HepG2 (cell line): Measurements from ENCODE around the gene TMEM62. TPM values are rescaled to one million over a fixed set of nuclear protein-coding genes. Genes with fewer than 3 reads are reported as not detected.

ENCODE experiments used
- ATF7-NPFF ChIP-seq: sonication (generic); formaldehyde crosslinking; IDR thresholded peaks from 2 replicates; pipeline ENCODE4 v1.8.1; 2023; ENCODE audit warnings: mild to moderate bottlenecking, low read depth, missing genetic modification reagents, moderate library complexity
- CEBPB ChIP-seq: IDR thresholded peaks from 2 replicates; pipeline ENCODE4 v1.6.1; 2011; ENCODE audit warnings: low read depth, low read length, improper control_type of control experiment, borderline replicate concordance
- FLYWCH1 ChIP-seq: sonication (generic); formaldehyde crosslinking; IDR thresholded peaks from 2 replicates; pipeline ENCODE4 v1.8.1; 2023; ENCODE audit warnings: mild to moderate bottlenecking, missing genetic modification reagents
- KDM2A ChIP-seq: sonication (generic); formaldehyde crosslinking; IDR thresholded peaks from 2 replicates; pipeline ENCODE4 v1.4.0; 2020; ENCODE audit warnings: low read depth, missing genetic modification reagents, borderline replicate concordance
- PRDM10 ChIP-seq: sonication (generic); formaldehyde crosslinking; IDR thresholded peaks from 2 replicates; pipeline ENCODE4 v1.4.0; 2020; ENCODE audit warnings: low read depth, missing genetic modification reagents
- RFX3 ChIP-seq: IDR thresholded peaks from 2 replicates; pipeline ENCODE4 v1.6.1; 2016; ENCODE audit warnings: missing biosample characterization, missing genetic modification reagents
- TAF15 ChIP-seq: fragments of 200-400 bp; formaldehyde crosslinking; IDR thresholded peaks from one replicate; pipeline ENCODE4 v1.6.1; 2018; ENCODE audit warnings: mild to moderate bottlenecking, low read depth, low read length; ENCODE audit not compliant: poor library complexity, severe bottlenecking
- TCF12 ChIP-seq, 2 experiments: fragments of 450-650 bp in 1 of 2; sonication (generic) in 1 of 2; formaldehyde crosslinking in 1 of 2; IDR thresholded peaks; 2 replicates each; pipeline versions ENCODE4 v1.6.1 to v1.8.0; 2017 to 2022; ENCODE audit warnings: antibody characterized with exemption in 1 of 2, mild to moderate bottlenecking in 1 of 2, missing genetic modification reagents in 1 of 2, moderate library complexity in 1 of 2
- ZBTB25 ChIP-seq: IDR thresholded peaks from 2 replicates; pipeline ENCODE4 v1.6.1; 2018; ENCODE audit warnings: missing genetic modification reagents
- polyA plus RNA-seq, 8 experiments: library from polyadenylated mRNA; depleted of rRNA in 3 of 8; stranded (reverse) in 7 of 8; unstranded in 1 of 8; fragments of >200 nt; fragmentation: Illumina TruSeq in 4 of 8; extraction: Trizol in 4 of 8; gene quantifications; 2 replicates each; pipeline versions ENCODE4 v1.2.1 to v1.2.3, GENCODE V29; 2011 to 2016; ENCODE audit warnings: low read depth in 4 of 8, missing spikeins in 1 of 8, mixed read lengths in 1 of 8; ENCODE audit not compliant: insufficient read depth in 1 of 8
- total RNA-seq, 5 experiments: library from RNA; depleted of rRNA; stranded (reverse); fragments of >200 nt; fragmentation: Illumina TruSeq; extraction: Trizol; gene quantifications; 2 replicates each; pipeline ENCODE4 v1.2.3, GENCODE V29; 2016; ENCODE audit warnings: low read depth in 1 of 5
- TF ChIP-seq, protein P1 (sequence below), 2 experiments: sonication (generic) in 1 of 2; formaldehyde crosslinking in 1 of 2; IDR thresholded peaks; 2 replicates each; pipeline versions ENCODE4 v1.6.1 to v1.9.0; 2014 to 2022; ENCODE audit warnings: antibody characterized with exemption in 1 of 2, borderline replicate concordance in 1 of 2, inconsistent platforms in 1 of 2, low read depth in 1 of 2, missing genetic modification reagents in 1 of 2
- TF ChIP-seq, protein P2 (sequence below): sonication (generic); formaldehyde crosslinking; IDR thresholded peaks from 2 replicates; pipeline ENCODE4 v1.5.0; 2020; ENCODE audit warnings: mild to moderate bottlenecking, missing genetic modification reagents, borderline replicate concordance

TMEM62 gene
- total and polyA plus RNA-seq, 2 of the 13 experiments (the other 11 are each of a cell fraction or from before 2014, with no cell fraction given): 14.2 to 20.9 TPM

DNA sequence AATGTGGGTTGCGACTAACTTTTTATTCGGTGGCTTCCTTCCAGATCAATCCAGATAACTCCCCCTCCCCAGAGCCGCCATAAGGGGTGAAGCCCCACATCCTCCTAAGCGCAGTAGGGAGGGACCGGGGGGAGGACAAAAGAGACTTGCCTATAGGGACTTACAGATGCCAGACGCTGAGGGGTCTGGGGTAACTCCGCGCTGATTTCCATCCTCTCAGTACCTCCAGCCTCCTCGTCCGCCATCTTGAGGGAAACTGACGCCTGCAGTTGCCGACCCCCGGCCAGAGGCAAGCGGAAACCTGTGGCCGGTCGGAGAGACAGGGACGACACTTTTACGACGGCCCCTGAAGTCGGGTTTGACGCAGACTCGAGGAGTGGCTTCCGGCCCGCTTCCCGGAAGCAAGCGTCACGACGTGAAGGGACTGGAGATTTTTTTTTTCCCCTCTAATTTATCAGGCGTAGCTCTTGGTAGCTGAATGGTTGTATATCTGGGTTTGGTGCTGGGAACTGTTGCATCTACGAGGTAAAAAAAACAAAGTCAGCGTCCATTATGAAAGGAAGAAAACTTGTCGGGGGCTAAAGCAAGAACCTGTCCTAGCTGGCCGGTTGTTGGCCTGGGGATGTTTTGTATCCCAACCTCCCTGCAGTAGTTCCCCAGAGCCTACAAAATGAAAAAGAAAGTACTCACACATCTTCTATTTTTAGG is 27.5 kb upstream of the TMEM62 start, which contains the start of gene UBR1 (continued):
- TF ChIP-seq, protein P1, sequence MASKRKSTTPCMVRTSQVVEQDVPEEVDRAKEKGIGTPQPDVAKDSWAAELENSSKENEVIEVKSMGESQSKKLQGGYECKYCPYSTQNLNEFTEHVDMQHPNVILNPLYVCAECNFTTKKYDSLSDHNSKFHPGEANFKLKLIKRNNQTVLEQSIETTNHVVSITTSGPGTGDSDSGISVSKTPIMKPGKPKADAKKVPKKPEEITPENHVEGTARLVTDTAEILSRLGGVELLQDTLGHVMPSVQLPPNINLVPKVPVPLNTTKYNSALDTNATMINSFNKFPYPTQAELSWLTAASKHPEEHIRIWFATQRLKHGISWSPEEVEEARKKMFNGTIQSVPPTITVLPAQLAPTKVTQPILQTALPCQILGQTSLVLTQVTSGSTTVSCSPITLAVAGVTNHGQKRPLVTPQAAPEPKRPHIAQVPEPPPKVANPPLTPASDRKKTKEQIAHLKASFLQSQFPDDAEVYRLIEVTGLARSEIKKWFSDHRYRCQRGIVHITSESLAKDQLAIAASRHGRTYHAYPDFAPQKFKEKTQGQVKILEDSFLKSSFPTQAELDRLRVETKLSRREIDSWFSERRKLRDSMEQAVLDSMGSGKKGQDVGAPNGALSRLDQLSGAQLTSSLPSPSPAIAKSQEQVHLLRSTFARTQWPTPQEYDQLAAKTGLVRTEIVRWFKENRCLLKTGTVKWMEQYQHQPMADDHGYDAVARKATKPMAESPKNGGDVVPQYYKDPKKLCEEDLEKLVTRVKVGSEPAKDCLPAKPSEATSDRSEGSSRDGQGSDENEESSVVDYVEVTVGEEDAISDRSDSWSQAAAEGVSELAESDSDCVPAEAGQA (IDR thresholded peaks at IDR 0.05; ENCODE audit: low read depth): peak; percentile 70; the same call in 1 of the 2 replicates
- TF ChIP-seq, protein P1 (CRISPR knock-in tag; IDR thresholded peaks at IDR 0.05; ENCODE audit: borderline replicate concordance): no peak
- TF ChIP-seq, protein P2, sequence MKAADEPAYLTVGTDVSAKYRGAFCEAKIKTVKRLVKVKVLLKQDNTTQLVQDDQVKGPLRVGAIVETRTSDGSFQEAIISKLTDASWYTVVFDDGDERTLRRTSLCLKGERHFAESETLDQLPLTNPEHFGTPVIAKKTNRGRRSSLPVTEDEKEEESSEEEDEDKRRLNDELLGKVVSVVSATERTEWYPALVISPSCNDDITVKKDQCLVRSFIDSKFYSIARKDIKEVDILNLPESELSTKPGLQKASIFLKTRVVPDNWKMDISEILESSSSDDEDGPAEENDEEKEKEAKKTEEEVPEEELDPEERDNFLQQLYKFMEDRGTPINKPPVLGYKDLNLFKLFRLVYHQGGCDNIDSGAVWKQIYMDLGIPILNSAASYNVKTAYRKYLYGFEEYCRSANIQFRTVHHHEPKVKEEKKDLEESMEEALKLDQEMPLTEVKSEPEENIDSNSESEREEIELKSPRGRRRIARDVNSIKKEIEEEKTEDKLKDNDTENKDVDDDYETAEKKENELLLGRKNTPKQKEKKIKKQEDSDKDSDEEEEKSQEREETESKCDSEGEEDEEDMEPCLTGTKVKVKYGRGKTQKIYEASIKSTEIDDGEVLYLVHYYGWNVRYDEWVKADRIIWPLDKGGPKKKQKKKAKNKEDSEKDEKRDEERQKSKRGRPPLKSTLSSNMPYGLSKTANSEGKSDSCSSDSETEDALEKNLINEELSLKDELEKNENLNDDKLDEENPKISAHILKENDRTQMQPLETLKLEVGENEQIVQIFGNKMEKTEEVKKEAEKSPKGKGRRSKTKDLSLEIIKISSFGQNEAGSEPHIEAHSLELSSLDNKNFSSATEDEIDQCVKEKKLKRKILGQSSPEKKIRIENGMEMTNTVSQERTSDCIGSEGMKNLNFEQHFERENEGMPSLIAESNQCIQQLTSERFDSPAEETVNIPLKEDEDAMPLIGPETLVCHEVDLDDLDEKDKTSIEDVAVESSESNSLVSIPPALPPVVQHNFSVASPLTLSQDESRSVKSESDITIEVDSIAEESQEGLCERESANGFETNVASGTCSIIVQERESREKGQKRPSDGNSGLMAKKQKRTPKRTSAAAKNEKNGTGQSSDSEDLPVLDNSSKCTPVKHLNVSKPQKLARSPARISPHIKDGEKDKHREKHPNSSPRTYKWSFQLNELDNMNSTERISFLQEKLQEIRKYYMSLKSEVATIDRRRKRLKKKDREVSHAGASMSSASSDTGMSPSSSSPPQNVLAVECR: peak; percentile 88
- TF ChIP-seq FLYWCH1 (CRISPR knock-in tag): no peak
- TF ChIP-seq TAF15: no peak
- TF ChIP-seq ATF7-NPFF (CRISPR knock-in tag): no peak
- 0 out of 2 replicates have a peak, but pooled peaks have one; percentile 22 for TF ChIP-seq PRDM10 (CRISPR knock-in tag)
- TF ChIP-seq ZBTB25 (CRISPR knock-in tag): no peak
- no peak for TF ChIP-seq TCF12 (IDR thresholded peaks at IDR 0.05)
- no peak for TF ChIP-seq TCF12 (CRISPR knock-in tag; IDR thresholded peaks at IDR 0.05)
- no peak for TF ChIP-seq RFX3 (CRISPR knock-in tag)
- no peak for TF ChIP-seq CEBPB
- peak; percentile 79; the same call in 1 of the 2 replicates for TF ChIP-seq KDM2A (CRISPR knock-in tag)
